Left ventricle myocardium superior (tissue), 1 donor: Measurements from ENCODE around the gene PKD1. TPM values are rescaled to one million over a fixed set of nuclear protein-coding genes. Genes with fewer than 3 reads are reported as not detected.
A peak's percentile ranks its signal among the peaks of the same experiment; 100 is the strongest.

Experiments
- ATAC-seq: fragments of 200-7000 bp; cut with Tn5 transposase; one replicate; pipeline ENCODE4 v1.9.1; 2020; ENCODE audit warnings: mild to moderate bottlenecking, moderate library complexity
- DNase-seq: peaks from one replicate; pipeline ENCODE4 v3.0.0-alpha.2; 2020
- intact Hi-C: fragments of 100-400 bp; cut with micrococcal nuclease; formaldehyde crosslinking; loops from one replicate; pipeline ENCODE4 v1.11.0; 2022
- total RNA-seq: library from RNA; stranded (reverse); fragmentation: NEBNext Ultra II Directional; extraction: Animal tissue kit (Norgen Biotek cat#: 25700); gene quantifications from one replicate; pipeline ENCODE4 v1.2.1, GENCODE V29; 2021
- donor health status: DM: no; HTN: yes; CAD: no; lungs with severe emphysema.

PKD1 gene
- total RNA-seq, 1 donor from 2014 or later, result 92.9 TPM

DNA sequence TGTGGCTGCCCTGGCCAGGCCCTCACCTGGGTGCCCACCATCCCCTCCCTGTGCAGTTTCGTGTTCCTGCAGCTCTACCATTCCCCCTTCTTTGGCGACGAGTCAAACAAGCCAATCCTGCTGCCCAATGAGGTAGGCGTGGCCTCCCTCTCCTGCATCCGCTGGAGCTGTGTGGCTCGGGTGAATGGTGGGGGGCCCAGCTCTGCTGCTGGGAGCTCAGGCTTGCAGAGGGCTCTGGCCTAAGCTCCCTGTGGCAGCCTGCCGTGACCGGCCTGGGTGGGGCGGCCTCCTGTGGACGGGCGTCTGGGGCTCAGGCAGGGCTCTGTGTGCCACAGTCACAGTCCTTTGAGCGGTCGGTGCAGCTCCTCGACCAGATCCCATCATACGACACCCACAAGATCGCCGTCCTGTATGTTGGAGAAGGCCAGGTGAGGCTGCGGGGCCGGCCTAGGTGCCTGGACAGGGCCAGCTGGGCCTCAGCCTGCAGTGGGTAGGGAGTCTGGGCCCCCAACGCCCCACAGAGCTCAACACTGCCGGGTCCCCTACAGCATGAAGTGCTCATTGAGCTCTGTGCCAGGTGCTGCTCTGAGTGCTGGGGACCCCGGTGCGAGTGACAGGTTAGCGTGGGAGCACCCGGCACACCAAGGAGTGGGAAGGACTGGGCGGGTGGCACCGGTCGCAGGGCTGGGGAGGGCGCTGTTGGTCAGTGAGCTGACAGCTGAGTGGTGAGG, 50.6 kb downstream of the PKD1 start:
- DNase-seq (no peak), ATAC-seq (no peak)
- intact Hi-C loops, result no loop called here

DNA sequence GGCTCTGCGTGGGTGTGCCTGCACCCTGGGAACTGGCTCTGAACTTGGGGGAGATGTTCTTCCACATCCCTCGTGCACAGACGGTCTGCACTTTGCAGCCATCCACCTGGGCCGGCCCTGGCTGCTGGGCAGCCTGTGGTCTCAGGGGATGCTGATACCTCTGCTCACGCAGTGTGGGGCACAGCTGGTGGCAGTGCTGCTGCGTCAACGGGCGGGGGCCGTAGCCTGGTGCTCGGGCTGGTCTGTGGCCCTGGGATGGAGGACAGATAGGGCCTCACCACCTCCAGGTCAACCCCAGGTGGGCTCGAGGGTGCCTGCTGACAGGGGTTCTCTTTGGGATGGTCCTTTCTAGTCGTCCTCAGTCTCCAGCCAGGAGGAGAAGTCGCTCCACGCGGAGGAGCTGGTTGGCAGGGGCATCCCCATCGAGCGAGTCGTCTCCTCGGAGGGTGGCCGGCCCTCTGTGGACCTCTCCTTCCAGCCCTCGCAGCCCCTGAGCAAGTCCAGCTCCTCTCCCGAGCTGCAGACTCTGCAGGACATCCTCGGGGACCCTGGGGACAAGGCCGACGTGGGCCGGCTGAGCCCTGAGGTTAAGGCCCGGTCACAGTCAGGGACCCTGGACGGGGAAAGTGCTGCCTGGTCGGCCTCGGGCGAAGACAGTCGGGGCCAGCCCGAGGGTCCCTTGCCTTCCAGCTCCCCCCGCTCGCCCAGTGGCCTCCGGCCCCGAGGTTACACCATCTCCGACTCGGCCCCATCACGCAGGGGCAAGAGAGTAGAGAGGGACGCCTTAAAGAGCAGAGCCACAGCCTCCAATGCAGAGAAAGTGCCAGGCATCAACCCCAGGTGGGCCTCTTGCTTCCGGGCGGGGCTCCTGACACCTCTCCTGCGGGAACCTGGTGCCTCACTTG, 51.6 kb downstream of the PKD1 start:
- DNase-seq, result no peak
- intact Hi-C loops, result no loop called here
- ATAC-seq, result no peak

DNA sequence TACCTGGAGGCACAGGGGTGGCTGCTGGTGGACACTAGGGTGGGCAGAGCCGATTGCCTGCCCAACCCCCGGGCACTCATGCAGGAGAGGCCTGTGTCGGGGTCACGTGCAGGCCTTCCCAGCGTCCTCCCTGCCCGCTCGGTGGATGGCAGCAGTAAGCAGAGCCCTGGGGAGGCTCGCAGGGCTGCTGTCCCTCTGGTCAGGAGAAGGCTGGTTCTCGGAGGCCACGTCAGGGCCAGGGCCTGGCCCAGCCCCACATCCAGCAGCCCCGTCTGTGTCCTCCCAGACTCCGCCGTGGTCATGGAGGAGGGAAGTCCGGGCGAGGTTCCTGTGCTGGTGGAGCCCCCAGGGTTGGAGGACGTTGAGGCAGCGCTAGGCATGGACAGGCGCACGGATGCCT, 52.3 kb downstream of the PKD1 start:
- no peak for ATAC-seq

DNA sequence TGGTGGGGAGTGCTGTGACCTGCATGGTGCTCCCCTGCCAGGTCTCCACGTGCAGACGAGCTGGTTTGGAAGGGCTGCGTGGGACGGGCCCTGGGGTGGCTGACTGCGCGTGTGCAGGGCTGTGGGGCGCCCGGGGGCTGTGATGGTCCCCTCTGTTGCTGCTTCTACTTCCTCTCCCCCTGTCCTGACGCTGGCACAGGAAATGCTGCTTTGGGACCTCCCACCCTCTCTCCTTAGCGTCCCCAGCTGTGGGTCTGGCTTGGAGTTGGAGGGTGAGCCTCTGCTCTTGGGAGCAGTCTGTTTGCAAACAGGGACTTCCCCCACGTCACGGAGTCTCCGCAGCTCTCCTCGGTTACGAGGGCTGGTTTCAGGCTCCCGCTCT, 52.7 kb downstream of the PKD1 start:
- ATAC-seq (peak; percentile 9), DNase-seq (no peak)
- intact Hi-C loops, result no loop called here

More for the DNA sequence above, 52.3 kb downstream of the PKD1 start:
- DNase-seq, result no peak
- intact Hi-C loops, result no loop called here

DNA sequence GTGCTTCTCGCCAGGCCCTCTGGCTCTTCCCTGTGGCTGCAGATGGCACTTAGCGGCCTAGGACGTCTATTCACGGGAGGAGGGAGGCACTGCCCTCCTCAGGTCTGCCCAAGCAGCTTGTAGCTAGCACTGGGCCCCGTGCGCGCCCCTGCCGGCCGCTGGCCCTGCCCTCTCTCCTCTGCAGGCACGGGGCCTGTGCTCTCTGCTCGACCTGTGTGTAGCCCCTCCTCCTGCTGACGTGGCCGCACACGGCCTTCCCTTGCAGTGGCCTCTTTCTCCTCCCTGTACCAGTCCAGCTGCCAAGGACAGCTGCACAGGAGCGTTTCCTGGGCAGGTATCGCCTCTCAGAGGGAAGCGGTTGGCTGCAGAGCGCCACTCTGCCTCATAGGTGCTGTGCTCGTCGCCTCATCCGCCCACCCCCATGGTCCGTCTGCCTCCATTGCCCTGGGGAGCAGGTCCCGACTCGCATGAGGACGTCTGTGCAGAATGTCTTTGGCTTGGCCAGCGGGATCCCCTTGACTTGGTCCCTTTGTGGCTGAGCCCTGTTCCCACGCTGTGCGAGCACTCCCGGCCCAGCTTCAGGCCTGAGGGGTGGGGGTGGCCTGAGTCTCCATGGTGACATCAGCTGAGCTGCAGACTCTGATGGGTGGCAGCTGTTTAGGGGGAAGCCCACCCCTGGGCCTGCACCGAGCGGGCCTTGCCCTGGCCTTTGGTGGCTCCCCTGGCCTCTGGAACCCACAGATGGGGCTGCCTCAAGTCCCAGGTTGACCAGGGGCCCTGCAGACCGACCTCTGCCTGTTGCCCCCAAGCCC, 53.3 kb downstream of the PKD1 start:
- DNase-seq (peak; percentile 73), ATAC-seq (peak; percentile 64)
- intact Hi-C loops, result no loop called here

DNA sequence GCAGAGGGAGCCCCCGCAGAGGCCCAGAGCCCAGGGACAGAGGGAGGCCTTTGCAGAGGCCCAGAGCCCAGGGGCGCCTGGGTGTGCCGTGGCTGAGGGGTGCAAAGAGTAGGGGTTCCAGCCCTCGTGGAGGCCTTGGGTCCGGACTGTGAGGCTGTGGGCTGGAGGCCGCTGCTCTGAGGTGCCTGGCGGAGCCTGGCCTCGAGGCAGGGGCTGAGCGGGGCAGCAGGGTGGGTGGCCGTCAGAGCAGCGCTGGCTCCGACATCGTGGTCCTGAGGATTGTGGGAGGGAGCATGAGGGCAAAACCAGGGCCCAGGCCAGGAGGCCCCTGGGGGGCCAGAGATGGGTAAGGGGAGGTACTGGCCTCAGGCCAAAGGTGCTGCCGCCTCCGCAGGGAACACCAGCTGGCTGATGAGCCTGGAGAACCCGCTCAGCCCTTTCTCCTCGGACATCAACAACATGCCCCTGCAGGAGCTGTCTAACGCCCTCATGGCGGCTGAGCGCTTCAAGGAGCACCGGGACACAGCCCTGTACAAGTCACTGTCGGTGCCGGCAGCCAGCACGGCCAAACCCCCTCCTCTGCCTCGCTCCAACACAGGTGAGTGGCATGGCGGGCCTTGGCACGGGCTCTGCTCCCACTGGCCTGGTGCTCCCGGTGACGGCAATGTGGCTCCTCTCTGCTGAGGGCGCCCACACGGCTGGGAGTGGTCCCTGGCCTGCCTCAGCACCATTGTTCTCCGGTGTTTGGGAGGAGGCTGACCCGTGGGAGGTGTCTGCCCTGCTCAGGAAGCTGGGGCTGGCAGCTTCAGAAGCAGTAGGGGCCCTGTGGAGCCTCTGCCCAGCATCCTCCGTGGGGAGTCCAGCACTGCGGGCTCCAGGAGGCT, 54.3 kb downstream of the PKD1 start:
- DNase-seq, result no peak
- ATAC-seq, result peak; percentile 10
- intact Hi-C loops, result no loop called here

DNA sequence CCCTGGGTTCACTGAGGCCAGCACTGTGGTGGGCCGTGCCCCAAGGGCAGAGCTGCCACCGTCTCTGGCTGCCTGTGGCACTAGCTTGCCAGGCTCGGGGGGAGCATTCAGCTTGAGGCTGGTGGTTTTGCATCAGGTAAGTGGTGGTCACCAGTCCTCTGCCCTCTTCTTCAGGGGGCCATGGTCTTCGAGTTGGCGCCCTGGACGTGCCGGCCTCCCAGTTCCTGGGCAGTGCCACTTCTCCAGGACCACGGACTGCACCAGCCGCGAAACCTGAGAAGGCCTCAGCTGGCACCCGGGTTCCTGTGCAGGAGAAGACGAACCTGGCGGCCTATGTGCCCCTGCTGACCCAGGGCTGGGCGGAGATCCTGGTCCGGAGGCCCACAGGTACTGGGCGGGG, 55.7 kb downstream of the PKD1 start:
- DNase-seq (no peak), ATAC-seq (no peak)
- intact Hi-C loops, result no loop called here

DNA sequence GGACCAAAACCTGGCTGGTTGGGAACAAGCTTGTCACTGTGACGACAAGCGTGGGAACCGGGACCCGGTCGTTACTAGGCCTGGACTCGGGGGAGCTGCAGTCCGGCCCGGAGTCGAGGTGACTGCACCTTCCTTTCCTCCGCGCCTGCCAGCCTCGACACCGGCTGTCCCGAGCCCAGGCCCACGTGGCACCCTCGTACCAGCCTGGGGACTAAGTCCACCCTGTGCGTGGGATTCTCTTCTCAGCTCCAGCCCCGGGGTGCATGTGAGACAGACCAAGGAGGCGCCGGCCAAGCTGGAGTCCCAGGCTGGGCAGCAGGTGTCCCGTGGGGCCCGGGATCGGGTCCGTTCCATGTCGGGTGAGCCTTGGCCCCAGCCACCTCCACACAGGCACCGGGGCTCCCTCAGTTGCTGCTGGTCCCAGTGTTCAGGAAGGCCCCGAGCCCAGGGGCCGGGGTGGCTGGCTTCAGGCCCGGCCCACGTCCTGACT, 56.3 kb downstream of the PKD1 start:
- no peak for ATAC-seq
- intact Hi-C loops, result no loop called here
- DNase-seq, result no peak

DNA sequence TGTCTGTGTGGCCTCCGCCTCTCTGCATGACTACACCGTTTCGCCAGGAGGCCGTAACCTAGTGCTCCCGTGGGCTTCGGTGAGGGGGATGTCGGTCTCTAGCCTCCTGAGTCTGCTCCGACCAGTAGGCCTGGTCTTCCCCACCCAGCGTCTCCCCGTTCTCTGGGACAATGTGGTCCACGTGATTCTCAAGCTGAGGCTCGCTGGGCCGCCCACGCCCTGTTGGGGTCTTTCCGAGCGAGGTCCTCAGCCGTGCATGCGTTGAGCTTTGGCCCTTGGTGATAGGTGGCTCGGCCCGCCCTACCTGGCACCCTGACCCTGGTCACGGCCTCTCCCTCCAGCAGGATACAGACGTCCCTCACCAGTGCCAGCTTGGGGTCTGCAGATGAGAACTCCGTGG, 57.0 kb downstream of the PKD1 start:
- intact Hi-C loops, result no loop called here
- no peak for DNase-seq

DNA sequence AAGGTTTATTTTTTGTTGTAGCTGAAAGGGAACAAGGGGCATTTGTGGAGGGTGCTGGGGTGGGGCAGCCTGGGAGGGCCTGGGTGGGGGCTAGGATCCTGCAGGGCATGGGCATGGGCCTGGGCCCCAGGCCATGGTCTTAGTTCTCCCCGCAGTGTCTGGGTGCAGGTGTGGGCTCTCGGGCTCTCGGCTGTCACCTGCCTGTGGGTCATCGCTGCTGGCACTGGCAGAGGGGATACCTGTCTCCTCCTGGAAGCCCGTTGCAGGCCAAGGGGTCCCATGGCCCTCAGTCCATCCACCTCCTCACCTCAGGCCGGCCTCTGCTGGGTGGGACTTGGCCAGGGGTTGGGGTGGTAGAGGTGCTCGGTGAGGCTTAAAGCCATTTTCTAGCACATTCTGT, 57.6 kb downstream of the PKD1 start:
- intact Hi-C loops, result no loop called here
- DNase-seq, result no peak
- no peak for ATAC-seq

More for the DNA sequence above, 57.0 kb downstream of the PKD1 start:
- ATAC-seq, result no peak

DNA sequence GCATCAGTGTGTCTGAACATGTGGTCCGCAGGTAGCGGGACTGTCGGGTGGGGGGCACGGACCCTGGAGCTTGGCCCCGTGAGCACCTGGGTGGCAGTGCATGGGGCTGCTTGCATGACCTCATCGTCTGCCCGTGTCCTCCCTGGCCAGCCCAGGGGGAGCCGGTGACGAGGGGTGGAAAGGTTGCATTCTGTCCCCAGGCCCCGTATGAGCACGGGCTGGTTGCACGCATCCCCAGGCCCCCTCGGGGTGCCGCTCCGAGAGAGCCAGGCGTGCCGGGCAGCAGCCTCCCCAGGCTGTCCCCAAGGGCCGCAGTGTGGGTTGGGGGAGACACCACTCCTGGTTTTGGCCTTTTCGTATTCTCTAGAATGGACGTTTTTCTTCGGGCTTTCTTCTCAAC, 58.0 kb downstream of the PKD1 start:
- ATAC-seq (no peak), DNase-seq (no peak)
- intact Hi-C loops, result no loop called here

DNA sequence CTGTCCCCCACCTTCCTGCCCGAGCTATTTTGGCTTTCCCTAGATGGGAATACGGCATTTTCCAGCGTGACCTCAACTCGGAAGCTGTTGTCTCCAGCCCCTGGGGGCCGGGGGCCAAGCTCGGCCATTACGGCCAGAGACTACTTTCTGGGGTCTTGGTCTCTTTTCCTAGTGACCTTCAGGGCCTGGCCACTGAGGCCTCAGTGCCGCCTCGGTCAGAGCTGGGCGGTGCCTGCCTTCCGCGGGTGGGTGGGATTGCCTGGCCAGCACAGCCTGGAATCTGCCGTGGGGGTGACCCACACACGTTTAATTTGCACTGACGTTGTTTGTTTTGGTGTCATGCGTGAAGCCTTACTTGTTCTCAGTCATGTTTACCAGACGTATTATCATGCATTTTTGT, 58.7 kb downstream of the PKD1 start:
- ATAC-seq, result no peak
- intact Hi-C loops, result no loop called here
- no peak for DNase-seq

DNA sequence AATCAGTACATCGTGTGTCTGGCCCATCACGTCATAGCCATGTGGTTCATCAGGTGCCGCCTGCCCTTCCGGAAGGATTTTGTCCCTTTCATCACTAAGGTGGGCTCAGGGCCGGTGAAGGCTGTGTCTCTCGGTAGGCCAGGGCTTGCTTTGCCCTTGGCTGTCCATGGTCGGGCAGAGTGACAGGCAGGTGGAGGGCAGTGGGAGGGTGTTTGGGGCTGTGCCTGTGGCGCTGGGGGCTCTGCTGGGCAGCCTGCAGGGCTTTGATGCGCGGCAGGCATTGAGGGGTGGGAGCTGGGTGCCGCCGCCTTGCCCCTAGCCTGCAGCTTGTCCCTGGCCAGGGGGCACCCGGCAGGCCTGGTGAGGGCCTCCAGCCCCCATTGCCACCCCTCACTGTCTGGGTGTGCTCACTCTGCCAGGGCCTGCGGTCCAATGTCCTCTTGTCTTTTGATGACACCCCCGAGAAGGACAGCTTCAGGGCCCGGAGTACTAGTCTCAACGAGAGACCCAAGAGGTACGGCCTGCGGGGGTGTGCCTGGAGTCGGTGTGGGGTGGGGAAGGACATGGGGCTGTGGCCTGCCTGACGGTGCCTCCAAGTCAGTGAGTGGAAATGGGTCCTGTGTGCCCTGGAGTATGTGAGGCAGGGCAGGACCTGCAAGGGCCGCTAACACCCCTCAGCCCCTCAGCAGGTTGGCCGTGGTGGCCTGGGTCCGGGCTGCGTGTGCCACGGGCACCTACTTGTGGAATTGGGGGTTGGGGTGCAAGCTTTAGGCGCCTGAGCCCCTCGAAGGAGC, 59.4 kb downstream of the PKD1 start:
- DNase-seq (no peak), ATAC-seq (no peak)
- intact Hi-C loops, result no loop called here

DNA sequence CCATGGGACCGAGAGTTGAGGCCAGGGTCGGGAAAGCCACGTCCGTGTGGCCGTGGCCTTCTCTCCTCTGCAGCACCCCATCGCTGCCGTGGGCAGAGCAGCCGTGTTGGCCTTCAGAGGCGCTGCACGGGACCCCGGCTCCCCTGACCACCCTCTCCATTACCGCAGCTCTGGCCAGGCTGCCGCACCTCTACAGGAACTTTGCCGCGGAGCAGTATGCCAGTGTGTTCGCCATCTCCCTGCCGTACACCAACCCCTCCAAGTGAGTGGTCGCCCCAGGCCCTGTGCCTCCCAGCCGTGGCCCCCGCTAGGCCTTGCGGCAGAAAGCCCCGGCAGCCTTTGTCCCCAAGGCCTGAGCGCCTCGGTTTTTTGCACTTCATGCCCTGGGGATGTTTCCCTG, 60.1 kb downstream of the PKD1 start:
- DNase-seq (no peak), ATAC-seq (no peak)
- intact Hi-C loops, result no loop called here

DNA sequence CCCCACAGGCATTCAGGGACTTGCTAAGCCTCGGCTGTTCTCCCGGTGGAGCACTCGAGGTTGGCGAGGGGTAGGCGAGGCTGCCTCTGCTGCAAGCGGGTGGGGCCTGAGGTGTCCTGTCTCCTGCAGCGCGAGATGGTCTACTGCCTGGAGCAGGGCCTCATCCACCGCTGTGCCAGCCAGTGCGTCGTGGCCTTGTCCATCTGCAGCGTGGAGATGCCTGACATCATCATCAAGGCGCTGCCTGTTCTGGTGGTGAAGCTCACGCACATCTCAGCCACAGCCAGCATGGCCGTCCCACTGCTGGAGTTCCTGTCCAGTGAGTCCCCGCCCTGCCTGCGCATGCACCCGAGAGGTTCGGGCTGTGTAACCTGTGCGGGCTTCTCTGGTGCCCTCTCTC, 61.6 kb downstream of the PKD1 start:
- no peak for DNase-seq
- no peak for ATAC-seq
- intact Hi-C loops, result no loop called here

DNA sequence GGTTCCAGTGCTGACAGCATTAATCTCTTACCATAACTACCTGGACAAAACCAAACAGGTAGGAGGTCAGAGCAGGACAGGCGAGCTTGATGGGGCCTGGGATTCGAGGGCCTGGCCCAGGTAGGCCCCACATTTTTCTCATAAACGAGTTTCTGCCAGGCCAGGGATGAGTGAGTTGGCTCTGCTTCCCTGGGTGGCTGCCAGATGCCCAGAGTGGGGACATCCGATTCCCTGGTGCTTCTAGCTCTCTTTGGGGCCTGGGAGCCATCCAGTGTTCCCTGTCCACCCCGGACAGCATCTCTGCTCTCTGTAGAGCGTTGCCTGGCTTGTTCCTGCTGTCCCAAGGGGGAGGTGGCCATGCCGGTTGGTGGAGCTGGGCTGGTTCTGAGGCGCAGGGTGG, 62.8 kb downstream of the PKD1 start:
- intact Hi-C loops, result no loop called here
- DNase-seq, result no peak
- no peak for ATAC-seq

DNA sequence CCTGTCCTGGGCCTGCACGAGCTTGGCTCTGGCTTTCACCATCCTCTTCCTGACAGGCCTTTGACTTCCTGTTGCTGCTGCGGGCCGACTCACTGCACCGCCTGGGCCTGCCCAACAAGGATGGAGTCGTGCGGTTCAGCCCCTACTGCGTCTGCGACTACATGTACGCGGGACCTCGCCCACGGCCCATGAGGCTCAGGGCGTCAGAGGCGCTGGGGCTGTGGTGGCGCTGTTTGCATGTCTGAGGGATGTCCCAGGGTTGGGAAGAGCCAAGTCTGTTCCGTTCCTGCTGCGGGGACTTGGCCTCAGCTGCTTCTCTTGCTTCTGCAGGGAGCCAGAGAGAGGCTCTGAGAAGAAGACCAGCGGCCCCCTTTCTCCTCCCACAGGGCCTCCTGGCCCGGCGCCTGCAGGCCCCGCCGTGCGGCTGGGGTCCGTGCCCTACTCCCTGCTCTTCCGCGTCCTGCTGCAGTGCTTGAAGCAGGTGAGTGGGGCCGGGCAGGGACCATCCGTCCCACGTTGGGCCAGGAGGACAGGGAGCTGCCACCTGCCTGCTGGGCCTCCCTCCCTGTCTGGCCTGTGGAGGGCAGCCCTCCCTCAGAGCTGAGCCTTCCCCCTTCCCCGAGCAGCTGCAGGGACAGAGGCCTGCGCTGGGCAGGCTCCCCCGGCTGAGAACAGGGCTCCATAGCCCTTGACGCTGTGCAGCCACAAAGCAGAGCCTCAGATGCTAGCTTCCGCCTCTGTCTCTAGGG, 64.1 kb downstream of the PKD1 start:
- ATAC-seq (peak; percentile 43), DNase-seq (no peak)
- intact Hi-C loops, result no loop called here
